ENCODE data around the gene FNDC10. TPM values are rescaled to one million over a fixed set of nuclear protein-coding genes. Genes with fewer than 3 reads are reported as not detected.

The FNDC10 gene
- total RNA-seq, 1 donor from 2014 or later: 2.5 TPM

DNA sequence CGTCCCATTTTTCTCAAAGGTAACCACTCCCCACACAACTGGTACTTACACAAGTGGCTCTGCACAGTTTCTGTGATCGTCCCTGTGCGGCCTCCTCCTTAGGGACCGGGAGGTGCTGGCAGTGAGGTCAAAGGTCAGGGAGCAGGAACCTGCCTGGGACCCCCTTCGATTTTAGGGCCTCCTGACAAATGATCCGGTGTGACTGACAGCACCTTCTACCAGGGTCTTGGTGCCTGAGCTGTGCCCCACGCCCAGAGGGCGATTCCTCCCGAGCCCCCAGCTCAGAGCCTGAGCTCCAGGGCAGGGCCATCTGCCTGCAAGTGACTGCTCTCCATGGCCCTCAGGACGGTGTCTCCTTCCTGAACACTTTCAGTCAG, 47.7 kb downstream of the FNDC10 start:
- no peak overlapping the region for H2AFZ ChIP-seq (replicated peaks)
- no peaks in the 10 kb centered on the region for H3K4me1 ChIP-seq
- peaks cover 22% of the 10 kb centered on the region for H4K20me1 ChIP-seq (ENCODE audit: low read depth)
- Mint-ChIP-seq H3K4me1 (peaks cover 14% of the 10 kb centered on the region), H3K4me3 (no peak overlapping the region), H3K36me3 (no peaks in the 10 kb centered on the region), H3K9me3 (no peaks in the 10 kb centered on the region), H3K27ac (no peak overlapping the region), H3K27me3 (ENCODE audit: insufficient read depth, low read depth) (peaks cover 7% of the 10 kb centered on the region)
- TF ChIP-seq, protein P1, sequence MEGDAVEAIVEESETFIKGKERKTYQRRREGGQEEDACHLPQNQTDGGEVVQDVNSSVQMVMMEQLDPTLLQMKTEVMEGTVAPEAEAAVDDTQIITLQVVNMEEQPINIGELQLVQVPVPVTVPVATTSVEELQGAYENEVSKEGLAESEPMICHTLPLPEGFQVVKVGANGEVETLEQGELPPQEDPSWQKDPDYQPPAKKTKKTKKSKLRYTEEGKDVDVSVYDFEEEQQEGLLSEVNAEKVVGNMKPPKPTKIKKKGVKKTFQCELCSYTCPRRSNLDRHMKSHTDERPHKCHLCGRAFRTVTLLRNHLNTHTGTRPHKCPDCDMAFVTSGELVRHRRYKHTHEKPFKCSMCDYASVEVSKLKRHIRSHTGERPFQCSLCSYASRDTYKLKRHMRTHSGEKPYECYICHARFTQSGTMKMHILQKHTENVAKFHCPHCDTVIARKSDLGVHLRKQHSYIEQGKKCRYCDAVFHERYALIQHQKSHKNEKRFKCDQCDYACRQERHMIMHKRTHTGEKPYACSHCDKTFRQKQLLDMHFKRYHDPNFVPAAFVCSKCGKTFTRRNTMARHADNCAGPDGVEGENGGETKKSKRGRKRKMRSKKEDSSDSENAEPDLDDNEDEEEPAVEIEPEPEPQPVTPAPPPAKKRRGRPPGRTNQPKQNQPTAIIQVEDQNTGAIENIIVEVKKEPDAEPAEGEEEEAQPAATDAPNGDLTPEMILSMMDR (IDR thresholded peaks at IDR 0.05): no peak
- TF ChIP-seq EZH2phosphoT487 (IDR thresholded peaks at IDR 0.05) (no peak), EZH2 (IDR thresholded peaks at IDR 0.05) (no peak)
- peaks cover 33% of the 10 kb centered on the region for H3K79me2 ChIP-seq (ENCODE audit: low read depth)
- H3F3A ChIP-seq (ENCODE audit: low read depth): peaks cover 3% of the 10 kb centered on the region
- H3K9ac ChIP-seq: no peak overlapping the region
- peak overlapping the region; percentile 13 for H3K27ac ChIP-seq
- no peak overlapping the region for H3K4me2 ChIP-seq
- H3K27me3 ChIP-seq: no peaks in the 10 kb centered on the region
- no peak for DNase-seq (ENCODE audit: low spot score)
- H3K9me3 ChIP-seq (ENCODE audit: low read depth): no peaks in the 10 kb centered on the region
- H3K4me3 ChIP-seq: no peak overlapping the region
- no peaks in the 10 kb centered on the region for H3K36me3 ChIP-seq

DNA sequence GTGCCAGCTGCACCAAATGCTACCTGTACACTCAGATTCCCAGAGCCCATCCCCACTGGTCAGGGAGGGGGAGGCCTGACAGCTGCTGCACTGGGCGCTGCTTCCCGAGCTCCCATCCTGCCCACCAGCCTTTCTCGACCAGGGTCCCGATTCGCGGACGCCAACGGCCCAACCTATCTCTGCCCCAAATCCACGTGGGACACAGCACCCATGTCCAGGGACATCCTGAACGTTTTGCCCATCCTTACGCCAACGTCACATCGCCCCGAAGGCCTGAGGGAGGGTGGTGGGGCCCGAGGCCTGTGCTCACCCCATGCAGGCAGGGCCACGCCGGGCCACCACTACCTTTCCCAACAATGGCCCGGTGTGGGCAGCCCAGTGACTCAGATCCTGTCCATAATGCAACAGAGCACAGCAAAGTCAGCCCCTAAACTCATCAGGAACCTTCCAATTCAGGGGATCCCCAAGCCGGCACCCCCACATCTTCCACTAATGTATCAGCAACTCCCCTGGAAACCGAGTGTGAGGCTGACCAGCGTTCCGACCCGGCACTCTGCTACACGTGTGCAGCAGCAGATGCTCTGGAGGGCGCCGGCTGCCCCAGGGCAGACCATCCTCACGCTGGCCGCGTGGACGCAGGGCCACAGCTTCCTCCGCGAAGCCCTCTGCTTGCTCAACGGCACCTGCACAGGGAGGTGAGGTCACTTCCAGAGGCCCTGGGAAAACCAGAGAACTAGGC, 48.2 kb downstream of the FNDC10 start:
- Histone ChIP-seq H3K4me3 (no peak overlapping the region), H3K9me3 (ENCODE audit: low read depth) (no peaks in the 10 kb centered on the region), H3K27me3 (no peaks in the 10 kb centered on the region), H3K27ac (no peak overlapping the region), H3K9ac (no peak overlapping the region), H3K79me2 (ENCODE audit: low read depth) (peaks cover 33% of the 10 kb centered on the region), H2AFZ (replicated peaks) (no peak overlapping the region), H3F3A (ENCODE audit: low read depth) (peaks cover 3% of the 10 kb centered on the region), H3K4me2 (no peak overlapping the region), H3K36me3 (no peaks in the 10 kb centered on the region), H4K20me1 (ENCODE audit: low read depth) (peaks cover 22% of the 10 kb centered on the region), H3K4me1 (no peaks in the 10 kb centered on the region)
- Mint-ChIP-seq H3K4me3 (no peak overlapping the region), H3K27me3 (ENCODE audit: insufficient read depth, low read depth) (peaks cover 7% of the 10 kb centered on the region), H3K36me3 (no peaks in the 10 kb centered on the region), H3K4me1 (peaks cover 14% of the 10 kb centered on the region), H3K27ac (no peak overlapping the region), H3K9me3 (no peaks in the 10 kb centered on the region)
- TF ChIP-seq, protein P1 (IDR thresholded peaks at IDR 0.05): no peak
- TF ChIP-seq EZH2 (IDR thresholded peaks at IDR 0.05) (no peak), EZH2phosphoT487 (IDR thresholded peaks at IDR 0.05) (no peak)
- DNase-seq (ENCODE audit: low spot score): no peak

DNA sequence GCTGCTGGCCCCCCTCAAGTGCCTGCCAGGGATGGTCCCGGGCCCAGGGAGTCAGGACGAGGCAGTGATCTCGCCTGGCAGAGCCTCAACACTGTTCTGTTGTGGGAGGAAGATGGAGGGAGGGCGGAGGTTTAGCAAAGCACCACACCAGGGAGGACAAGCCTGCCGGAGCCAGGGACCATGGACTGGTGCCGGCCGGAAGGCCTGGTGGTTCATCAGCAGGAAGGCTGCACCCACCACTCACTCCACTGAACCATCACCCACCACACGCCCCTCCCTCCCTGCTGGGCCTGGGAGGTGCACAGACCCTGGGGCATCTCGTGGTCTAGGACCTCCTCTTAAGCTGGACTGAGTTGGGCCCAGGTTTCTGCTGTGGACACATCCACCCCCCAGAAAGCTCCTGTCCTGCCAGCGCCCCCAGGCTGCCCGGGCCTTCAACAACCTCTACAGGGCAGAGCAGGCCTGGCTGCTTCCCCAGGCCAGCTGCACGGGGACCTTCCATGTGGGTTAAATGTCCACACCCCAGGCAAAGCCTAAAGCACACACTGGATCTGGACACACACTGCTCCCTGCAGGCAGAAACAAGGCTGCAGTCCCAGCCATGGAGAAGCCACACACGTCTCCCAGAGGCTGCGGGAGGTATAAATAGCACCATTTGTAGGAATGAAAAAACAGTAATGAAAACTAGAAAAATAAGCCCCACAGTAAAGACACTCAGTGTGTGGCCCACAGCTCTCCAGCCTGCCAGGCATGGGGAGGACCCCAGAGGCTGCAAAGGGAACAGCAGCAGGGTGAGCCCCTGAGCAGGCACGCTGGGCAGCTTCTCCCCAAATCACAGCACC, 49.1 kb downstream of the FNDC10 start:
- no peaks in the 10 kb centered on the region for H3K36me3 Mint-ChIP-seq
- no peak overlapping the region for H2AFZ ChIP-seq (replicated peaks)
- peaks cover 30% of the 10 kb centered on the region for H3K79me2 ChIP-seq (ENCODE audit: low read depth)
- no peaks in the 10 kb centered on the region for H3K9me3 Mint-ChIP-seq
- no peak overlapping the region for H3K4me3 ChIP-seq
- TF ChIP-seq, protein P1 (IDR thresholded peaks at IDR 0.05): peak; percentile 39
- TF ChIP-seq EZH2 (IDR thresholded peaks at IDR 0.05): no peak
- TF ChIP-seq EZH2phosphoT487 (IDR thresholded peaks at IDR 0.05): no peak
- H3K27me3 Mint-ChIP-seq (ENCODE audit: insufficient read depth, low read depth): peaks cover 7% of the 10 kb centered on the region
- no peaks in the 10 kb centered on the region for H3F3A ChIP-seq (ENCODE audit: low read depth)
- H3K27me3 ChIP-seq: no peaks in the 10 kb centered on the region
- H3K36me3 ChIP-seq: no peaks in the 10 kb centered on the region
- H3K27ac Mint-ChIP-seq: no peak overlapping the region
- no peaks in the 10 kb centered on the region for H3K9me3 ChIP-seq (ENCODE audit: low read depth)
- DNase-seq (ENCODE audit: low spot score): peak; percentile 28
- H3K4me2 ChIP-seq: no peak overlapping the region
- H3K27ac ChIP-seq: no peak overlapping the region
- no peak overlapping the region for H3K4me3 Mint-ChIP-seq
- peaks cover 22% of the 10 kb centered on the region for H4K20me1 ChIP-seq (ENCODE audit: low read depth)
- H3K4me1 Mint-ChIP-seq: peaks cover 11% of the 10 kb centered on the region
- H3K4me1 ChIP-seq: no peaks in the 10 kb centered on the region
- no peak overlapping the region for H3K9ac ChIP-seq

Measured in neural progenitor cell (in vitro differentiated cells).